ENCODE measurements around the gene MLKL.
"Not testable (repeated sequence)": the region's sequence is repeated elsewhere in the genome, so short reads cannot be mapped to it uniquely, and the experiment has no call there.

Gene MLKL

GRCh38 chr16:74699666-74700065, 996 bp downstream of the MLKL start:
- DNase-seq (ENCODE audit: low spot score) = no peak

- no peak for DNase-seq (ENCODE audit: low spot score)
These were observed 2.4 kb downstream of the MLKL start for GRCh38 chr16:74698222-74698621.

GRCh38 chr16:74695450-74696422, 4.9 kb downstream of the MLKL start:
- DNase-seq (ENCODE audit: low spot score) = peak; percentile 95

GRCh38 chr16:74691093-74691855, 9.4 kb downstream of the MLKL start:
- no peak for DNase-seq (ENCODE audit: low spot score)

GRCh38 chr16:74682556-74682955, 18.1 kb downstream of the MLKL start:
- no peak for DNase-seq (ENCODE audit: low spot score)

GRCh38 chr16:74680681-74681080, 20.0 kb downstream of the MLKL start:
- no peak for DNase-seq (ENCODE audit: low spot score)

- no peak for DNase-seq (ENCODE audit: low spot score)
These were observed 20.7 kb downstream of the MLKL start for GRCh38 chr16:74679983-74680382.

GRCh38 chr16:74677868-74678267, 22.8 kb downstream of the MLKL start:
- DNase-seq (ENCODE audit: low spot score) = no peak

GRCh38 chr16:74673876-74674275, 26.8 kb downstream of the MLKL start:
- no peak for DNase-seq (ENCODE audit: low spot score)

GRCh38 chr16:74668877-74669276, 31.8 kb downstream of the MLKL start:
- not testable (repeated sequence) for DNase-seq (ENCODE audit: low spot score)

- peak; percentile 34 for DNase-seq (ENCODE audit: low spot score)
These were observed 33.4 kb downstream of the MLKL start for GRCh38 chr16:74667255-74667700.

- DNase-seq (ENCODE audit: low spot score) = peak; percentile 98
These were observed 34.0 kb downstream of the MLKL start, which contains the start of gene RFWD3 for GRCh38 chr16:74666425-74667254. Gene RFWD3, minus strand, starts transcription at chr16:74666877. Its CDS starts 5,428 bp downstream, at chr16:74661449.

GRCh38 chr16:74666010-74666421, 34.6 kb downstream of the MLKL start:
- no peak for DNase-seq (ENCODE audit: low spot score)

GRCh38 chr16:74661064-74661463, 39.6 kb downstream of the MLKL start:
- no peak for DNase-seq (ENCODE audit: low spot score)

GRCh38 chr16:74660383-74660782, 40.3 kb downstream of the MLKL start:
- no peak for DNase-seq (ENCODE audit: low spot score)

GRCh38 chr16:74659041-74659440, 41.6 kb downstream of the MLKL start:
- no peak for DNase-seq (ENCODE audit: low spot score)

- DNase-seq (ENCODE audit: low spot score) = no peak
These were observed 42.6 kb downstream of the MLKL start for GRCh38 chr16:74657870-74658642.

- no peak for DNase-seq (ENCODE audit: low spot score)
These were observed 46.1 kb downstream of the MLKL start for GRCh38 chr16:74654536-74655050.

- not testable (repeated sequence) for DNase-seq (ENCODE audit: low spot score)
These were observed 47.8 kb downstream of the MLKL start for GRCh38 chr16:74652883-74653282.

- DNase-seq (ENCODE audit: low spot score) = no peak
These were observed 48.4 kb downstream of the MLKL start for GRCh38 chr16:74652249-74652648.

GRCh38 chr16:74651841-74652240, 48.8 kb downstream of the MLKL start:
- DNase-seq (ENCODE audit: low spot score) = no peak
